GM12892 (cell line): ENCODE data around the gene HOXD9. TPM values are rescaled to one million over a fixed set of nuclear protein-coding genes. Genes with fewer than 3 reads are reported as not detected.
A peak's percentile ranks its signal among the peaks of the same experiment; 100 is the strongest.

ENCODE experiments used
- DNase-seq: peaks from one replicate; pipeline ENCODE4 v3.0.0; 2011; ENCODE audit not compliant: insufficient read length
- FAIRE-seq: peaks from 2 replicates; lab custom pipeline; 2011; peaks lifted over from hg19 to GRCh38; lab: Jason Lieb, UNC
- POLR2A ChIP-seq: IDR thresholded peaks from 2 replicates; pipeline ENCODE4 v1.6.1; 2011; ENCODE audit warnings: low read depth, low read length, control low read depth
- POLR2AphosphoS5 ChIP-seq: IDR thresholded peaks from 2 replicates; pipeline ENCODE4 v1.6.1; 2011; ENCODE audit warnings: low read depth, low read length, control low read depth
- TAF1 ChIP-seq: IDR thresholded peaks from 2 replicates; pipeline ENCODE4 v1.6.1; 2011; ENCODE audit warnings: low read depth, mild to moderate bottlenecking, control low read depth, low read length, borderline replicate concordance
- polyA plus RNA-seq: library from polyadenylated mRNA; unstranded; fragments of >200 nt; gene quantifications from one replicate; pipeline ENCODE4 v1.2.1, GENCODE V29; 2012; ENCODE audit warnings: missing spikeins, inconsistent platforms; ENCODE audit not compliant: missing spikeins

HOXD9 gene
- not detected for polyA plus RNA-seq

GRCh38 chr2:176122683-176123410 lies at the start of gene HOXD9:
Gene HOXD9 (plus strand): TSS chr2:176122719. CDS start chr2:176122769, 50 bp downstream.
- no peak for TF ChIP-seq TAF1
- TF ChIP-seq POLR2A = no peak
- no peak for TF ChIP-seq POLR2AphosphoS5

GRCh38 chr2:176072951-176073904 lies 49.3 kb upstream of the HOXD9 start:
- DNase-seq (no peak), FAIRE-seq (no peak)
- TF ChIP-seq POLR2AphosphoS5 (no peak), TAF1 (no peak), POLR2A (no peak)

More at GRCh38 chr2:176122683-176123410, at the start of gene HOXD9:
- FAIRE-seq = no peak
- DNase-seq = no peak

- DNase-seq (no peak), FAIRE-seq (no peak)
- TF ChIP-seq POLR2A (no peak), TAF1 (no peak)
Observed at GRCh38 chr2:176074919-176075425, 47.5 kb upstream of the HOXD9 start.

- DNase-seq (no peak), FAIRE-seq (peak; percentile 50)
- TF ChIP-seq POLR2A = no peak
Observed at GRCh38 chr2:176075481-176075880, 47.0 kb upstream of the HOXD9 start.

GRCh38 chr2:176076063-176076462 lies 46.5 kb upstream of the HOXD9 start:
- TF ChIP-seq TAF1 (no peak), POLR2AphosphoS5 (no peak), POLR2A (no peak)
- DNase-seq = no peak
- FAIRE-seq = no peak

- TF ChIP-seq POLR2A = no peak
- no peak for TF ChIP-seq TAF1
- no peak for TF ChIP-seq POLR2AphosphoS5
- no peak for FAIRE-seq
Observed at GRCh38 chr2:176076796-176077195, 45.7 kb upstream of the HOXD9 start.

GRCh38 chr2:176078541-176079284 lies 43.8 kb upstream of the HOXD9 start:
- TF ChIP-seq POLR2AphosphoS5 (no peak), TAF1 (no peak), POLR2A (no peak)
- DNase-seq = no peak
- FAIRE-seq = no peak

More at GRCh38 chr2:176076796-176077195, 45.7 kb upstream of the HOXD9 start:
- DNase-seq = no peak

- DNase-seq = no peak
- no peak for FAIRE-seq
- TF ChIP-seq POLR2A = no peak
- TF ChIP-seq POLR2AphosphoS5 = no peak
- TF ChIP-seq TAF1 = no peak
Observed at GRCh38 chr2:176079285-176079830, 43.2 kb upstream of the HOXD9 start.

- FAIRE-seq (no peak), DNase-seq (no peak)
- TF ChIP-seq TAF1 = no peak
- TF ChIP-seq POLR2A = no peak
- TF ChIP-seq POLR2AphosphoS5 = no peak
Observed at GRCh38 chr2:176079831-176080539, 42.5 kb upstream of the HOXD9 start.
